Measurements from ENCODE around the gene USP3.

DNA sequence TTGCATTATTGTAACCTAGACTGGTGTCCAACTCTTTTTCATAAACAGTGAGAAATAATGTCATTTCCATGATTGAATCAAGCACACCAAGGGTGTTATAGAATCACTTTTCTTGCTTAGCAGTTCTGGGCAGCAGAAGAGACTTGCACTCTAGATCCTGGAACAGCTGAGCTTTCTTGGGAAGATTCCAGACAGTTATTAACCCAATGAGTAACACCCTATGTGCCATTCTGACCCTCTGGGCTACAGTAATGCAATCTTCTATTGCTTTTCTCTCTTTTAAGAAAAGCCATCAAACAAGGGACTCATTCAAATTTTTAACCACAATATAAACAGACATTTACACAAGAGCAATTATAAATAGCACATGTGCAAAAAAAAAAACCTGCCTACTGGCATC lies 39.3 kb upstream of the USP3 start:
- TF ChIP-seq, protein P1, sequence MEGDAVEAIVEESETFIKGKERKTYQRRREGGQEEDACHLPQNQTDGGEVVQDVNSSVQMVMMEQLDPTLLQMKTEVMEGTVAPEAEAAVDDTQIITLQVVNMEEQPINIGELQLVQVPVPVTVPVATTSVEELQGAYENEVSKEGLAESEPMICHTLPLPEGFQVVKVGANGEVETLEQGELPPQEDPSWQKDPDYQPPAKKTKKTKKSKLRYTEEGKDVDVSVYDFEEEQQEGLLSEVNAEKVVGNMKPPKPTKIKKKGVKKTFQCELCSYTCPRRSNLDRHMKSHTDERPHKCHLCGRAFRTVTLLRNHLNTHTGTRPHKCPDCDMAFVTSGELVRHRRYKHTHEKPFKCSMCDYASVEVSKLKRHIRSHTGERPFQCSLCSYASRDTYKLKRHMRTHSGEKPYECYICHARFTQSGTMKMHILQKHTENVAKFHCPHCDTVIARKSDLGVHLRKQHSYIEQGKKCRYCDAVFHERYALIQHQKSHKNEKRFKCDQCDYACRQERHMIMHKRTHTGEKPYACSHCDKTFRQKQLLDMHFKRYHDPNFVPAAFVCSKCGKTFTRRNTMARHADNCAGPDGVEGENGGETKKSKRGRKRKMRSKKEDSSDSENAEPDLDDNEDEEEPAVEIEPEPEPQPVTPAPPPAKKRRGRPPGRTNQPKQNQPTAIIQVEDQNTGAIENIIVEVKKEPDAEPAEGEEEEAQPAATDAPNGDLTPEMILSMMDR (conservative IDR thresholded peaks at IDR 0.05; ENCODE audit: low read length) = no peak
- TF ChIP-seq EZH2phosphoT487 (IDR thresholded peaks at IDR 0.05; ENCODE audit: borderline replicate concordance) = no peak
